ENCODE results near the gene EVL.
"Not testable (repeated sequence)": the region's sequence is repeated elsewhere in the genome, so short reads cannot be mapped to it uniquely, and the experiment has no call there.

EVL gene

GRCh38 chr14:100063314-100063941 lies 1.8 kb upstream of the EVL start:
- TF ChIP-seq CTCF (conservative IDR thresholded peaks at IDR 0.05; ENCODE audit: control insufficient read depth, insufficient read depth, low read depth, low read length): no peak
- no peak overlapping the region for H3K4me3 ChIP-seq (ENCODE audit: control insufficient read depth, low read depth, low read length)
- no peak for DNase-seq (ENCODE audit: low read depth)

GRCh38 chr14:100064335-100065092 lies 708 bp upstream of the EVL start:
- not testable (repeated sequence) for H3K4me3 ChIP-seq (ENCODE audit: control insufficient read depth, low read depth, low read length); DNase-seq (ENCODE audit: low read depth)

GRCh38 chr14:100065942-100066574 lies 836 bp downstream of the EVL start:
- H3K4me3 ChIP-seq (ENCODE audit: control insufficient read depth, low read depth, low read length): no peak overlapping the region
- peak; percentile 37 for DNase-seq (ENCODE audit: low read depth)
- TF ChIP-seq CTCF (conservative IDR thresholded peaks at IDR 0.05; ENCODE audit: control insufficient read depth, insufficient read depth, low read depth, low read length): no peak

- DNase-seq (ENCODE audit: low read depth): no peak
- TF ChIP-seq CTCF (conservative IDR thresholded peaks at IDR 0.05; ENCODE audit: control insufficient read depth, insufficient read depth, low read depth, low read length): no peak
- H3K4me3 ChIP-seq (ENCODE audit: control insufficient read depth, low read depth, low read length): no peak overlapping the region
Measured at GRCh38 chr14:100066962-100067361, 1.7 kb downstream of the EVL start.

- no peak overlapping the region for H3K4me3 ChIP-seq (ENCODE audit: control insufficient read depth, low read depth, low read length)
- no peak for DNase-seq (ENCODE audit: low read depth)
- TF ChIP-seq CTCF (conservative IDR thresholded peaks at IDR 0.05; ENCODE audit: control insufficient read depth, insufficient read depth, low read depth, low read length): no peak
Measured at GRCh38 chr14:100067481-100067880, 2.3 kb downstream of the EVL start.

- H3K4me3 ChIP-seq (ENCODE audit: control insufficient read depth, low read depth, low read length): no peak overlapping the region
- peak; percentile 76 for DNase-seq (ENCODE audit: low read depth)
- TF ChIP-seq CTCF (conservative IDR thresholded peaks at IDR 0.05; ENCODE audit: control insufficient read depth, insufficient read depth, low read depth, low read length): no peak
Measured at GRCh38 chr14:100067971-100068959, 3.0 kb downstream of the EVL start.

Measured in fibroblast of mammary gland (primary cell).